GM19099 (cell line): ENCODE measurements around the gene PCDHGC3.

ENCODE experiments used
- POLR2A ChIP-seq: IDR thresholded peaks from 3 replicates; pipeline ENCODE4 v1.6.1; 2011; ENCODE audit warnings: low read depth; ENCODE audit not compliant: insufficient read length; ENCODE audit errors: extremely low read depth

PCDHGC3 gene

DNA sequence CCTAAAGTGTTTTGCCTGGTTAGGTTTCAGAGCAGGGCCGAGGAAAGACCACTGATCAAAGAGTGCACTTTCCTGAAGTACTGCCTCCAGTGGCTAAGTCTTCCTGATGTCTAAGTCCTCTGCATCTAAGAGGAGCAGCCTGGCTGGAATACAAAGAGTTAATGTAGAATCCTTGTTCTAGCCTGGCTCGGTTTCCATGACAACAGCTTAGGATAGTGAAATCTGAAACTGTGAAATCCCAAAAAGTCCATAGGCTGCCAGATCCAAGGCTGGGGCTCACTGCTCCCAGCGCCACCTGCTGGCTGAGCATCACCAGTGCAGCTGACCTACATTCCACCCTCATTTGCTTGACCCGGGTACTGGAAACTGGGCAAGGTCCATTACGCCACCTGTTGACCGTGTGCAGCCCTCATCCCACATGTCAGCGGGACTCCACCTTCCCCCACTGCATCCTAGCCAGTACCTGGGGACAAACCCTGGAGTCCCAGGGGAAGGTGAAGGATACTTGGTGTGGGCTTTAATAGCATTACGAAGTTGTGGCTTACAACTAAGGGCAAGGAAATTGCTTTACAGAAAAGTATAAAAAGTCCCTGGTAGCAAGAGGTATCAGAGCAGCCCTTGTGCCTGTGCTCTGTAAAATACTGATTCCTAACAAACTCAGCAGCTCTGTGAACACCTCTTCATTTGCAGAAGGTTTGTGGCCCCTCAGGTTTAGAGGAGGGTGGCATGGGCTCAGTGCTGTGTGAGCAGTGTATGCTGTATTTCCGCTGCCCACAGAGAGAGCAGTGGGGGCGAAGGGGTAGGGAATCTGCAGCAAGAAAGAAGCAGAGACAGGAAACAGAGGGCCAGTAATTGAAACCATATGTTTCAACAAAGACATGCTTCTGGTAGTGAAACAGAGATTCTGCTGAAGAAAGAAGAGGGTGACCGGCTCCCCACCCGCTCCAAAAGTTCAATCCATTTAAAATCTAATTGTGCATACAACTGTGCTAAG, 49.1 kb downstream of the PCDHGC3 start:
- no peak for TF ChIP-seq POLR2A

DNA sequence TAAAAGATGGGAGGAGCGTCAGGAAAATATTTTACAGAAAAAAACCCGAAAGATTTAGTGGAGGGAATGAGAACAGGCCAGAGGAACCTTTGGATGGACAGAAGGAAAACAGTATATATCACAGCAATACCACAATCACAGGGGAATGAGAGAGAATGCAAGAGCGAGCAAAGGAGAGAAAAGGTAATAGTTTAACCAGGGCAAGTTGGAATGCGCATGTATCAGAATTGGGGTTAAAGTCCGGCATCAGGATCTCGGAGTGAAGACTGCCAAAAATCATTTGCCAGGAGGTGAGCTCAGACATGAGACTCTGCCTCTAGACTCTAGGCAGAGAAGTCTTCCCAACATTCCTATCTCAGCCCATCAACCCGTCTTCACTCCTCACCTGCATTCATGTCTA, 49.9 kb downstream of the PCDHGC3 start:
- TF ChIP-seq POLR2A = no peak

DNA sequence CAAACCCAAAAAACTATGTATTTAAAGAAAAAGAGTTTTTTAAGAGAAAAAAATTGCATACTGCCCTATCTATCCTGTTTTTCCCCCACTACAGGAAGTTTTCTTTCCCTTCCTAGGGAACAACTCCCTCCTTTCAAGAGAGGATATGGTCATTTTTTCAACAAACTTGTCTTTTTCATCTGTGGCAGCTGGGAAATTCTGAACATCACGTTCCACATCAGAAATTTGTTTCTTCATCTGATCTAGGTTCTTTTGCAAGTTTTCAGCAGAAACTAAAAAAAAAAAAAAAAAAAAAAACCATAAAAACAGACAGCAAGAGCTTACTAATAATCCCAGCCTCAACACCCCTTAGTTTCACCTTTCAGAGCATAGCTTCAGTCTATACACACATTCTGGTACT, 51.7 kb downstream of the PCDHGC3 start:
- TF ChIP-seq POLR2A = no peak
